AG20443 (cell line): Measurements from ENCODE around the gene DPYSL4.

Experiments
- DNase-seq: peaks from one replicate; pipeline ENCODE4 v3.0.0; 2012; ENCODE audit warnings: low spot score, mixed read lengths

DPYSL4 gene

GRCh38 chr10:132163826-132164515, 22.8 kb upstream of the DPYSL4 start:
- no peak for DNase-seq

GRCh38 chr10:132164761-132165278, 21.9 kb upstream of the DPYSL4 start:
- DNase-seq = no peak

GRCh38 chr10:132165416-132165980, 21.2 kb upstream of the DPYSL4 start:
- no peak for DNase-seq

- DNase-seq = no peak
Observed at GRCh38 chr10:132166216-132166950, 20.4 kb upstream of the DPYSL4 start.

- no peak for DNase-seq
Observed at GRCh38 chr10:132167041-132167674, 19.6 kb upstream of the DPYSL4 start.

DNA sequence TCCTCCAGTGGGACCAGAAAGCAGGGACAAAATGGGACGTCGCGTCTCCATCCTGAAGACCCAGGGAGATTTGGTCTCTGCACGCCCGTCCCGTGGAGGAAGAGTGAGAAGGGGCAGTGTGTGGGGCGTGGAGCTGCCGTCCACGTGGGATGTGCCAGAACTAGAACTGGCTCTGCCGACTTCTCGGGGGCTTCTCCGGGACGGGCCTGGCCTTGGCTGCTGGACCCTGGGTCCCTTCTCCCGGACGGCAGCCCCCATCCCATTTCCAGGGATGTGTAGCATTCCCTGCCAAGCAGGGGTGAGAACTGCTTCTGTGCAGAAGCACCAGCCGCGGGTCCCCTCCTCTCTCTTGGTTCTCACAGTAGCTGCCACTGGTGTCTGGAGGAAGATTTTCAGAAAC, 18.8 kb upstream of the DPYSL4 start:
- DNase-seq = no peak

DNA sequence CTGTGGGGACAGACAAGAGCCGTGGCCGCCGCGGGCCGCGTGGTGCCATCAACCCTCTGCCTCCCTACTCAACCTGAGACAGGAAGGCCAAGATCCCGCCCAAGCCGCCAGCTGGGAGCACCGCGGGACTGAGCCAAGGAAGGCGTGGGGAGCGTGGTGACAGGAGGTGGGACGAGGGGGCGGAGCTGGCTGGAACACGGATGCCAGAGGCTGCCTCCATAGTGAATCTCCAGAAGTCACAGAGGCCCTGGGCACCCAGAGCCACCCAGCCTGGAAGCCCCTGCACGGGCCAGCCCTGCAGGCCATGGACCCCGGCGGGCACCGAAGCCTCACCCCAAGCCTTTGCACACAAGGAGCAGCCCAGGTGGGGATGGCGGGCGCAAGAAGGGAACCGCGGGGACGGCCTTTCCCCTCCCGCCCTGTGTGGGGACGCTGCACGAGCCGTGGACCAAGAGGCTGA, 18.1 kb upstream of the DPYSL4 start:
- no peak for DNase-seq

DNA sequence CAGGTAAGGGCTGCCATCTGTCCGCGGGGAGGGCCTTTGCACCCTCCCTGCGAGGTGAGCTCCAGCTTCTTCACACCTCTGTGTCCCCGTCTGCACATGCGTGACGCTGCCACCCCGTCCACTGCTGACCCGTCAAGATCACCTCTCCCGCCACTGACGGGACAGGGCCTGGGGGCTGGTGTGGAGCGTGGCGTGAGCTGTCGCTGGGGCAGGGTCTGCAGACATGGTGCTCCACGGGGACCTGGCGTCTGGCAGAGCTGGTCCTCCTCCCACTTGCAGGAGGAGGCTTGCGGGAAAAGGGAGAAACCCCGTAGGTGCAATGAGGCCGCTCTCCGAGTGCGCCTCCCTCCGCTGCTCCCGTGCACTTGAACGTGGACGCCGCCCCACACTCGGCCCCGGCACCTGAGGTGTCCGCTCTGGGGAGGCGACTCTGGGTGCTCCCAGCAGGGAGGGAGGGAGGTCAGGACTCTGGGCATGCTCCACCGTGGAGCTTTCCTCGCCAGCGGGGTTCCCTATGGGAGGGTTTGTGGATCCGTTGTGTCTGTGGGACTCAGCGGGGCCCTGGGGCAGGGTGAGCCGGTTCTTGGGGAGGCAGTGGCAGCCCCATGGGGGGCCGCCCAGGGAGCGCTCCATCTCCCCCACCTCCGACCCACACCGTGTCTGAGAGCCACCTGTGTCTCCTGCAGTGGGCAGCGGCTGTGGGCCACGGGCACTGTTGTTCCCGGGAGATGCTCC, 17.6 kb upstream of the DPYSL4 start:
- no peak for DNase-seq

GRCh38 chr10:132169766-132170560, 16.8 kb upstream of the DPYSL4 start:
- DNase-seq = no peak

- DNase-seq = no peak
Observed at GRCh38 chr10:132170561-132171361, 16.0 kb upstream of the DPYSL4 start.

- no peak for DNase-seq
Observed at GRCh38 chr10:132172091-132173066, 14.4 kb upstream of the DPYSL4 start.

GRCh38 chr10:132173185-132173584, 13.6 kb upstream of the DPYSL4 start:
- no peak for DNase-seq

DNA sequence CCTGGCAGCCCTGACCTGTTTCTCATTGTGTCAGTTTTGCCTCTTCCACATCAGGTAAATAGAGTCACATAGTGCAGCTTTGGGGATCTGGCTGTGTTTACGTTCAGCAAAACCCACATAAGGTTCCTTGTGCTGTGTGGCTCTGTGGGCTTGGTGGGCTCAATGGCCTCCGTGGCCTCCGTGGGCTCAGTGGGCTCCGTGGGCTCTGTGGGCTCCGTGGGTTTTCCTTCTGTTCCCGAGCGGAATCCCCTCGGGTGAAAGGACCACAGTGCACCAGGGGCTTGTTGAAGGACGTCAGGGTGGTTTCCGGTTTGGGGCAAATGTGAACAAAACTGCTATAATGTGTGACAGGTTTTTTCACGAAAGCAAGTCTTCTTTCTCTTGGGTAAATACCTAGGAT, 12.5 kb upstream of the DPYSL4 start:
- DNase-seq = no peak

GRCh38 chr10:132175408-132175807, 11.3 kb upstream of the DPYSL4 start:
- no peak for DNase-seq

DNA sequence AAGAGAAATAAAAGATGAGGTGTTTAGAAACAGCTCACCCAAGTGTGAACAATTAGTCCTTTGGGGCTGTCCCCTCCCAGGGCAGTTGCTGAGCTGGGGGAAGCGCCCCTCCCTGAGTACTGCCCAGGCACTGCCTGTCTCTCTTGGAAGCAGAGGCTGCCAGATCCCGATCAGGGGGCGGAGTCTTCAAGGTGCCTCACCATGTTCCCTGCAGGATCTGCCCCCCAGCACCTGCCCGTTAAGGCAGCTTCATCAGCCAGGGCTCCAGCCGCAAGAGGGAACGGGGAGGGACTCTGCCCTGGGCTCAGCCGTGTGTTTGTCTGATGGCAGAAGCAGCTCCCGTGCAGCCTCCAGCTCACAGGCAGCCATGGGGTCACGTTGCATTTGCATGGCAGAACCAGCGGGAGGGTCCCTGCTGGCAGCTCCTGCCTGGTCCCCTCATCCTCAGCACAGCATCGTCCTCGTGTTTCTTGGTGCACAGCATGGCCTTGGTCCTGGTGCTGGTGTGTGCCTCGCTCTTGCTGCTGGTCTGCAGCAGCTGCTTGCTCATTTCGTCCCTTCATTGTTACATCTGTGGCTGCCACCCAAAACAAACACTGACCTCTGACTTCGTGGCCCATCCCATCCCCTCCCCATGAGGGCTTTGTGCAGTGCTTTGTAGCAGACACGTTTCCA, 10.7 kb upstream of the DPYSL4 start:
- no peak for DNase-seq

- DNase-seq = no peak
Observed at GRCh38 chr10:132176623-132177500, 9.9 kb upstream of the DPYSL4 start.

- DNase-seq = no peak
Observed at GRCh38 chr10:132178046-132178445, 8.7 kb upstream of the DPYSL4 start.
